HG03460 (cell line): ENCODE results near the gene NEAT1.

Experiments used
- ATAC-seq: cut with Tn5 transposase; IDR thresholded peaks from one replicate; pipeline ENCODE4 v1.9.1; 2021; ENCODE audit not compliant: unreplicated experiment

Gene NEAT1

GRCh38 chr11:65478388-65479183 lies 56.0 kb downstream of the NEAT1 start:
- ATAC-seq: no peak

GRCh38 chr11:65479184-65480145 lies 56.9 kb downstream of the NEAT1 start:
- ATAC-seq: no peak

- ATAC-seq: no peak
Measured at GRCh38 chr11:65482306-65482850, 59.8 kb downstream of the NEAT1 start.

GRCh38 chr11:65485920-65486219 lies 63.3 kb downstream of the NEAT1 start:
- ATAC-seq: no peak

- ATAC-seq: no peak
Measured at GRCh38 chr11:65486570-65487466, 64.2 kb downstream of the NEAT1 start.

GRCh38 chr11:65487467-65488272 lies 65.1 kb downstream of the NEAT1 start:
- no peak for ATAC-seq

GRCh38 chr11:65488273-65489034 lies 65.9 kb downstream of the NEAT1 start:
- no peak for ATAC-seq

- no peak for ATAC-seq
Measured at GRCh38 chr11:65489035-65489705, 66.6 kb downstream of the NEAT1 start.

- no peak for ATAC-seq
Measured at GRCh38 chr11:65489706-65490320, 67.2 kb downstream of the NEAT1 start.

- no peak for ATAC-seq
Measured at GRCh38 chr11:65491163-65491465, 68.5 kb downstream of the NEAT1 start.

GRCh38 chr11:65491614-65492386 lies 69.2 kb downstream of the NEAT1 start:
- ATAC-seq: no peak

GRCh38 chr11:65492387-65492636 lies 69.7 kb downstream of the NEAT1 start:
- no peak for ATAC-seq

GRCh38 chr11:65492637-65493366 lies 70.2 kb downstream of the NEAT1 start:
- ATAC-seq: no peak

- ATAC-seq: no peak
Measured at GRCh38 chr11:65493367-65494176, 71.0 kb downstream of the NEAT1 start.
